Right cardiac atrium (tissue), 5 donors: Measurements from ENCODE around the gene ZNF446. TPM values are rescaled to one million over a fixed set of nuclear protein-coding genes. Genes with fewer than 3 reads are reported as not detected.
A peak's percentile ranks its signal among the peaks of the same experiment; 100 is the strongest.

Source experiments
- ATAC-seq, 2 donors: fragments of 200-7000 bp; cut with Tn5 transposase; one replicate each; pipeline versions ENCODE4 v1.8.0 to v1.9.1; 2020; ENCODE audit warnings: moderate library complexity in 2 of 2, mild to moderate bottlenecking in 1 of 2
- DNase-seq, 3 donors: peaks; one replicate each; pipeline ENCODE4 v3.0.0-alpha.2; 2020
- H3K27ac ChIP-seq: one replicate; pipeline ENCODE4 v1.5.1; 2013; ENCODE audit warnings: mild to moderate bottlenecking, low read length, control low read depth, moderate library complexity
- H3K27me3 ChIP-seq: one replicate; pipeline ENCODE4 v1.6.1; 2013; ENCODE audit not compliant: control insufficient read depth, insufficient read depth
- H3K4me1 ChIP-seq: one replicate; pipeline ENCODE4 v1.6.1; 2013; ENCODE audit warnings: low read length; ENCODE audit not compliant: control insufficient read depth, insufficient read depth
- H3K4me3 ChIP-seq: one replicate; pipeline ENCODE4 v1.5.1; 2013; ENCODE audit warnings: low read length, control low read depth
- H3K9me3 ChIP-seq: one replicate; pipeline ENCODE4 v1.6.1; 2013; ENCODE audit warnings: low read length; ENCODE audit not compliant: control insufficient read depth
- WGBS: extraction: QIAGEN DNeasy Blood & Tissue Kit; methylation state at CpG from one replicate; pipeline ENCODE4 v1.1.7; 2013; 5-methylcytosine and 5-hydroxymethylcytosine counted together
- intact Hi-C, 4 donors: fragments of 100-400 bp; cut with DNase I; formaldehyde crosslinking; loops; one replicate each; pipeline versions ENCODE4 v1.11.0 to v1.14.0; 2022 to 2023
- polyA plus RNA-seq: library from polyadenylated mRNA; stranded (reverse); fragments of 200-250 nt; gene quantifications from one replicate; pipeline ENCODE4 v1.2.3, GENCODE V29; 2013
- total RNA-seq, 4 donors: library from RNA; stranded (reverse); fragmentation: NEBNext Ultra II Directional; extraction: Animal tissue kit (Norgen Biotek cat#: 25700); gene quantifications; one replicate each; pipeline ENCODE4 v1.2.1, GENCODE V29; 2021
- donor health status: healthy with polysubstance abuse.
- donor health status: DM: no; HTN: yes; CAD: no.
- donor health status: DM: no; HTN: no; CAD: no.
- donor health status: DM: no; HTN: yes; CAD: no; lungs with severe emphysema.
- donor health status: DM: yes; HTN: yes; CAD: no.

Gene ZNF446
- total and polyA plus RNA-seq, 5 donors = 4.8 to 7.6 (median 5.8) TPM

DNA sequence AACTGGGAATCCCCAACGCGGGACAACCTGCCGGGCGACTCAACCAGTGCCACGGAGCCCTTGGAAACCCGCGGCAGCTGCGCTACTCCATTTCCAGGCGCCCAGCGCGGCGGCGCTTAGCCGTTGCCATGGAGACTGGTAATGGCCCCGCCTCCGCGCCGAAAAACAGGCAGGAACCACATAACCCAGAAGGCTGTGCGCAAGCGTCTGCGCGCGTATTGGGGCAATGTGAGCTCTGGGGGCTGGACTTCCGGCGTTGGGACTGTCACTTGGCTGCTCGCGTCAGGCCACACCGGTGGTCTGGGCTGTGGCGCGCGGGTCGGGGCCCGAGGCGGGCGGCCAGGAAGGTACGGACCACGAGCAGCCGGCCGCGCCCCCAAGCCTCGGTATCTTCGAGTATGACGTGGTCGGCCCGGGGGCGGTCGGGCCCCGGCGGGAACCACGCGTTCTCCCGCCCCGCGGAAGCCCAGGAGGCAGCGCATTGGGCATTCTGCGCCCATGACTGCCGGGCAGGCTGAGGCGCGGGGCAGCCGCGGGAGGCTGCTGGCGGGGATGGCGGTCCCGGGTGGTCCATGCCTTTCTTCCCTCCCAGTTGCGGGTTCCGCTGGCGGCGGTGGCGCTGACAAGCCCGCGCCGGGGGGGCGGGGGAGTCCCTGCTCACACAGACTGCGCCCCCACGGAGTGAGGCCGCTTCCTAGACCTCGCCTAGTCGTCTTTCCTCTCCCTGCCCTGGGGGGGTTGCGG is 24.6 kb upstream of the ZNF446 start, which contains the start of gene ZNF324B:
Gene ZNF324B, plus strand, starts transcription at position 265 of the 744 bp plus-strand sequence. CDS start 2,080 bp downstream, outside the sequence.
- under 1% methylated on average over 79 of the region's 79 CpGs for WGBS
- Histone ChIP-seq H3K27ac (peak within 1 kb of the TSS; percentile 1), H3K27me3 (no peaks in the 10 kb centered on the region), H3K4me1 (no peaks in the 10 kb centered on the region), H3K9me3 (no peaks in the 10 kb centered on the region), H3K4me3 (peak within 1 kb of the TSS; percentile 83)
- DNase-seq (peak; percentile 97 to 99 (median 98)), ATAC-seq (peak; percentile 98 to 99)
- intact Hi-C loops = no loop called here

DNA sequence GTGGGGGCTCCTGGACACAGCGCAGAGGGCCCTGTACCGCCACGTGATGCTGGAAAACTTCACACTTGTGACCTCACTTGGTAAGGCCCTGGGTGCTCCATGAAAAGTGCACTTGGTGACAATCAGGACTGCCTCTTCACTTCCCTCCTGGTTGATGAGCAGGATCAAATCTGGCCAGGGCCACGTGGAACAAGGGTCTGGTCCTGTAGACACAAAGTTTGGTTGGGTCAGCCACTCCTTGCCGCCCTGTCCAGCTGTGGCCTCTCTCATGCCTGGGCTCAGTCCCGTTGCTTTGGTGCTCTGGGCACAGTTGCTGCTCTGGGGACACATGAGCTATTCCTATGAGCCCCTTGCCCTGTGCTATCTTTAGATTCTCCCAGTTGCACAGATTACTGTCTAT is 22.4 kb upstream of the ZNF446 start:
- intact Hi-C loops = no loop called here

DNA sequence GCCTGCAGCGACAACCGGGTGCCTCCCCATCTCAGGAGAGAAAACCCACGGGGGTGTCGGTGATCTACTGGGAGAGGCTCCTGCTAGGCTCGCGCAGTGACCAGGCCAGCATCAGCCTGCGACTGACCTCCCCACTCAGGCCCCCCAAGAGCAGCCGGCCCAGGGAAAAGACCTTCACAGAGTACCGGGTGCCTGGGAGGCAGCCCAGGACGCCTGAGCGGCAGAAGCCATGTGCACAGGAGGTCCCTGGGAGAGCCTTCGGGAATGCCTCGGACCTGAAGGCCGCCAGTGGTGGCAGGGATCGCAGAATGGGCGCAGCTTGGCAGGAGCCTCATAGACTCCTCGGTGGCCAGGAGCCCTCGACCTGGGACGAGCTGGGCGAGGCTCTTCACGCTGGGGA is 20.8 kb upstream of the ZNF446 start:
- no peaks in the 10 kb centered on the region for H3K9me3 ChIP-seq
- WGBS = 94% methylated on average over 21 of the region's 21 CpGs
- DNase-seq = peak in 2 of 3 donors; percentile 48 to 52
- no peak overlapping the region for H3K27ac ChIP-seq
- H3K4me3 ChIP-seq = no peak overlapping the region
- H3K4me1 ChIP-seq = no peaks in the 10 kb centered on the region
- H3K27me3 ChIP-seq = no peaks in the 10 kb centered on the region
- ATAC-seq = no peak
- intact Hi-C loops = no loop called here

More for the DNA sequence above, 22.4 kb upstream of the ZNF446 start:
- no peak overlapping the region for H3K27ac ChIP-seq
- no peaks in the 10 kb centered on the region for H3K4me1 ChIP-seq
- H3K9me3 ChIP-seq = no peaks in the 10 kb centered on the region
- H3K4me3 ChIP-seq = no peak overlapping the region
- WGBS = 93% methylated on average over 6 of the region's 6 CpGs
- ATAC-seq (no peak), DNase-seq (peak in 1 of 3 donors; percentile 33)
- no peaks in the 10 kb centered on the region for H3K27me3 ChIP-seq

DNA sequence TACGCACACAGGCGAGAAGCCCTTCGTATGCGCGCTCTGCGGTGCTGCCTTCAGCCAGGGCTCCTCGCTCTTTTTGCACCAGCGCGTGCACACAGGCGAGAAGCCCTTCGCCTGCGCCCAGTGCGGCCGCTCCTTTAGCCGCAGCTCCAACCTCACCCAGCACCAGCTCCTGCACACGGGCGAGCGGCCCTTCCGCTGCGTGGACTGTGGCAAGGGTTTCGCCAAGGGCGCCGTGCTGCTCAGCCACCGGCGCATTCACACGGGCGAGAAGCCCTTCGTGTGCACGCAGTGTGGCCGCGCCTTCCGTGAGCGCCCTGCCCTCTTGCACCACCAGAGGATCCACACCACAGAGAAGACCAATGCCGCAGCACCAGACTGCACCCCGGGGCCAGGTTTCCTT is 20.0 kb upstream of the ZNF446 start:
- Histone ChIP-seq H3K9me3 (no peaks in the 10 kb centered on the region), H3K4me1 (no peaks in the 10 kb centered on the region), H3K4me3 (no peak overlapping the region), H3K27me3 (no peaks in the 10 kb centered on the region), H3K27ac (no peak overlapping the region)
- WGBS = 97% methylated on average over 35 of the region's 35 CpGs
- intact Hi-C loops = no loop called here
- DNase-seq (peak in 1 of 3 donors; percentile 50), ATAC-seq (no peak)

DNA sequence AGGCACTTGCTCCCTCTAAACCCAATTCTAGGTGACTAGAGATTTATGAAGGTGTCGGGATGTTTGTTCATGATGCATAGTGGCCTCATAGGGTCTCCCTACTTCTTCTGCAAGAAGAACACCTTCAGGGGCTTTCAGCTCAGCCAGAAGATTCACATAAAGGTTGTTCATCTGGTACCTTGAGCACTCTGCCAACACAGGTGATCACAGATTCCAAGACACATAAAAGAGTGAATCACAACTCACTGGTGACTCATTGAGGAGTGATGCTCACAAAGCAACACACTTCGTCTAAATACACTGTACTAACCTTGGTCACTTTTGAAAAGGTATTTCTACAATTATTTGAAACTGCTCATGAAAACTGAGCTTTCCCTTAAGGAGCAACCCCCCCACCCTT is 16.1 kb upstream of the ZNF446 start:
- WGBS = 94% methylated on average over 2 of the region's 2 CpGs
- H3K27me3 ChIP-seq = no peaks in the 10 kb centered on the region
- intact Hi-C loops = no loop called here
- H3K4me3 ChIP-seq = no peak overlapping the region
- no peak for ATAC-seq
- no peaks in the 10 kb centered on the region for H3K4me1 ChIP-seq
- H3K9me3 ChIP-seq = no peaks in the 10 kb centered on the region
- DNase-seq = no peak
- H3K27ac ChIP-seq = no peak overlapping the region

DNA sequence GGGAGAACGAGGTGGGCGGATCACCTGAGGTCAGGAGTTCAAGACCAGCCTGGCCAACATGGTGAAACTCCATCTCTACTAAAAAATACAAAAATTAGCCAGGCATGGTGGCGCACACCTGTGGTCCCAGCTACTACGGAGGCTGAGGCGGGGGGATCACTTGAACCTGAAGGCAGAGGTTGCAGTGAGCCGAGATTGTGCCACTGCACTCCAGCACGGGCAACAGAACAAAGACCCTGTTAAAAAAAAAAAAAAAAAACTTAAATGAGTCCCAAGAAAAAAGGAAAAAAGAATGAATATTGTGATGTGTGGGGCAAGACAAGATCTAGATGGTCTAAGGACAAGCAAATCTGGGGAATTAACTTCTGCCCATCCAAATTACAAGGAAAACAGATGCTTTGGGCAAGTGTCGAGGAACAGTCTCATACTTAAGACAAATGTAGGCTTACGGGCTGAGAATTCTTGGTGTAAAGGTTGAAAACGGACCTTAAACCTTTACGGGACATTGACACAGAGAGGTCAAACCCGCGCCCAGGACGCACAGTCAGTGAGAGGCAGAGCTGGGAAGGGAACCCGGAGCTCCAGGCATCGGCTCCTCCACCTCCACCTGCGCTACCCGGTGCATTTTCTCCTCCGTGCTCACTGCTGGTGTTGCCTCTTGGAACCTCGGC is 9.9 kb upstream of the ZNF446 start:
- H3K9me3 ChIP-seq = no peaks in the 10 kb centered on the region
- DNase-seq (no peak), ATAC-seq (peak; percentile 18 to 21)
- 35% methylated on average over 20 of the region's 20 CpGs for WGBS
- H3K27me3 ChIP-seq = no peaks in the 10 kb centered on the region
- H3K27ac ChIP-seq = no peak overlapping the region
- H3K4me1 ChIP-seq = peaks cover 6% of the 10 kb centered on the region
- intact Hi-C loops = no loop called here
- H3K4me3 ChIP-seq = peak overlapping the region; percentile 25

DNA sequence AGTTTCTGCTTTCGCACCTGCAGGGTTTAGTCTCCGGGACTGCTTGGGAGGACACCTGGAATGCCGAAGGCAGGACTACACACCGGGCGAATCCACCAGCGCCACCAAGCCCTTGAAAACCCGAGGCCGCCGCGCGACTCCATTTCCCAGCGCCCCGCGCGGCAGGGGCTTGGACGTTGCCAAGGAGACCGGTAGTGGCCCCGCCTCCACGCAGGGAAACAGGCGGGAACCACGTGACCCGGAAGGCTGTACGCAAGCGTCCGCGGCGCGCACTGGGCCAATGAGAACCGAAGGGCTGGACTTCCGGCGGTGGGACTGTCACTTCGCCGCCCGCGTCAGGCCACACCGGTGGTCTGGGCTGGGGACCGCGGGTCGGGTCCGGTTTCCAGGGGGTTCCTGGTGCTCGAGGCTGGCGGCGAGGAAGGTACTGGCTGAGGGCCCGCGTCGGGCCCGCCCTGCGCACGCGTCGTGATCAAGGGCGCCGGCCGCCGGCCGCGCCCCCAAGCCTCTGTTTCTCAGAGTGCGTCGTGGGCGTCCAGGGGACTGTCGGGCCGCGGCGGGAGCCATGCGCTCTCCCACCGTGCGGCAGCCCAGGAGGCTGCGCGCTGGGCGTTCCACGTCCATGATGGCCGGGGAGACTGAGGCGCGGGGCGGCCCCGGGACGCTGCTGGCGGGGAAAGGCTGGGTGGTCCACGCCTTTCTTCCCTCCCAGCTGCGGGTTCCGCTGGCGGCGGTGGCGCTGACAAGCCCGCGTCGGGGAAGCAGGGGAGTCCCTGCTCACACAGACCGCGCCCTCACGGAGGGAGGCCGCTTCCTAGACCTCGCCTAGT is 9.2 kb upstream of the ZNF446 start, which contains the start of gene ZNF324:
Gene ZNF324, plus strand, starts transcription at position 321 of the 830 bp plus-strand sequence. CDS start 2,106 bp downstream, outside the sequence.
- H3K4me1 ChIP-seq = peaks cover 6% of the 10 kb centered on the region
- DNase-seq (peak; percentile 99 to 100 (median 99)), ATAC-seq (peak; percentile 98)
- peak within 1 kb of the TSS; percentile 87 for H3K4me3 ChIP-seq
- H3K27me3 ChIP-seq = no peaks in the 10 kb centered on the region
- no peaks in the 10 kb centered on the region for H3K9me3 ChIP-seq
- WGBS = under 1% methylated on average over 92 of the region's 92 CpGs
- H3K27ac ChIP-seq = peak within 1 kb of the TSS; percentile 15
- intact Hi-C loops = no loop called here

DNA sequence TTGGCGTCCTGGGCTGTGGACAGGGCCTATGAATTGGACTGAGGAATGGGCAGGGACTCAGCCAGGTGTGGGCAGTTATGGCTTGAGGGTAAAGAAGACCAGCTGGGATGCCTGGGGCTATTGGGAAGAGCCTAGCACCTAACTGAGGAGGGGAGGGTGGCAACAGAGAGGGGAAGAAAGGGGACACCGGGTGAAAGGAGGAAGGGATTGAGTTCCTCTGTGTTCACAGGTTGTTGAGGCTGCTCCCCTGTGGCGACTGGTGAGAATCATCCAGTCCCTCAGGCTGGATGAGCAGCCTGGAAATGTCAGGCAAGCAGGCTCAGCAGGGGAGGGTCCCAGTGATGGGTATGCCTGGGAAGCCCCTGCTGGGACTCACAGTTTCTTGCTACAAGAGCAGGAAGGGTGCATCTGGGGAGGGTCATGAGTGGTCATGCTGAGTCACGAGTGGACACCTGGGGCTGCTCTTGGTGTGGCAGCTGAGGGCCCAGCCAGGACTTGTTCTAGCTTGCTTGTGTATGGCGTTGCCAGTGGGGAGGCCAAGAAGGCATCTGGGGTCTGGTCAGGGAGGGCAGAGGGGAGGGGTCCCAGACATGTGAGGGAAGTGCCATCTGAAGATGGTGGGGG is 7.8 kb upstream of the ZNF446 start:
- 63% methylated on average over 5 of the region's 5 CpGs for WGBS
- no peaks in the 10 kb centered on the region for H3K27me3 ChIP-seq
- no peak overlapping the region for H3K27ac ChIP-seq
- peaks cover 6% of the 10 kb centered on the region for H3K4me1 ChIP-seq
- DNase-seq = peak in 1 of 3 donors; percentile 30
- no peak for ATAC-seq
- no peak overlapping the region for H3K4me3 ChIP-seq
- intact Hi-C loops = no loop called here
- H3K9me3 ChIP-seq = no peaks in the 10 kb centered on the region

DNA sequence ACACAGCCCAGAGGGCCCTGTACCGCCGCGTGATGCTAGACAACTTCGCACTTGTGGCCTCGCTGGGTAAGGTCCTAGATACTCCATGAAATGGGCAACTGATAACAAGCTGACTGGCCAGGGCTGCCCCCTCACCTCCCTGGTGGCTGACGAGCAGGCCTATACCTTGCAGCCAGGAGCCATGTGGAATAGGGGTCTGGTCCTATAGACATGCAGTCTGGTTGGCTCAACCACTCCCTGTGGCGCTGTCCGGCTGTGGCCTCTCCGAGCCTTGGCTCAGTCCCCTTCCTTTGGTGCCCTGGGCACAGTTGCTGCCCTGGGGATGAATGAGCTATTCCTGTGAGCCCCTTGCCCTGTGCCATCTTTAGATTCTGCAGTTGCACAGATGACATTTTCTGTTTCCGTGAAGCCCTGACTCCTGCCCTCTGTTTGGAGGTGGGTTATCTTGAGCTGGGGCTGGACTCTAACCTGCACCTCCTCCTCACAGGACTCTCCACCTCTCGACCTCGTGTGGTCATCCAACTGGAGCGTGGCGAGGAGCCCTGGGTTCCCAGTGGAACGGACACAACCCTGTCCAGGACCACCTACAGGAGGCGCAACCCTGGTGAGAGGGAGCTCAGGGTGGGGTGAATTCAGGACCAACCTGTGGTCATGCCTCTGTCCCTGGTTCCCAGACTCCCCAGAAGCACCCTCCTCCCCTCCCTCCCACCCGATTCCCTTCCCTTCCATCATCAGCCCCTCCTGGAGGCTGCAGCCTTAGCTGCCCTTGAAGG is 6.7 kb upstream of the ZNF446 start:
- whole genome bisulfite sequencing = 90% methylated on average over 17 of the region's 17 CpGs
- H3K4me3 ChIP-seq = no peak overlapping the region

More for the DNA sequence above, 6.7 kb upstream of the ZNF446 start:
- intact Hi-C loops = no loop called here
- ATAC-seq (no peak), DNase-seq (peak in 1 of 3 donors; percentile 50)
- Histone ChIP-seq H3K27ac (no peak overlapping the region), H3K27me3 (no peaks in the 10 kb centered on the region), H3K9me3 (no peaks in the 10 kb centered on the region), H3K4me1 (peaks cover 6% of the 10 kb centered on the region)
